VCaP (cell line): ENCODE results near the gene STX18.
A peak's percentile ranks its signal among the peaks of the same experiment; 100 is the strongest.

Source experiments
- H3K27ac ChIP-seq: fragments of 450-650 bp; 2 replicates; pipeline ENCODE4 v1.5.1; 2017
- CTCF ChIP-seq: fragments of 450-650 bp; conservative IDR thresholded peaks from 2 replicates; pipeline ENCODE4 v1.5.1; 2017; ENCODE audit warnings: mild to moderate bottlenecking, moderate library complexity

Gene STX18

GRCh38 chr4:4387531-4388310, 154.1 kb downstream of the STX18 start:
- no peak for TF ChIP-seq CTCF
- H3K27ac ChIP-seq: peak overlapping the region; percentile 58; the same call in 1 of the 2 replicates

- peak within 1 kb of the TSS; percentile 58; the same call in 1 of the 2 replicates for H3K27ac ChIP-seq
- TF ChIP-seq CTCF: no peak
These were observed 155.0 kb downstream of the STX18 start, which contains the start of gene NSG1 for GRCh38 chr4:4386736-4387392. NSG1 (plus strand) TSS chr4:4387102; CDS start chr4:4387630, 528 bp downstream.

- peak overlapping the region; percentile 58; the same call in 1 of the 2 replicates for H3K27ac ChIP-seq
- no peak for TF ChIP-seq CTCF
These were observed 155.5 kb downstream of the STX18 start for GRCh38 chr4:4386296-4386735.

- H3K27ac ChIP-seq: peak overlapping the region; percentile 58; the same call in 1 of the 2 replicates
- no peak for TF ChIP-seq CTCF
These were observed 156.0 kb downstream of the STX18 start for GRCh38 chr4:4385729-4386295.

GRCh38 chr4:4384837-4385236, 157.0 kb downstream of the STX18 start:
- TF ChIP-seq CTCF: peak; percentile 51; the same call in 1 of the 2 replicates
- no peak overlapping the region for H3K27ac ChIP-seq

DNA sequence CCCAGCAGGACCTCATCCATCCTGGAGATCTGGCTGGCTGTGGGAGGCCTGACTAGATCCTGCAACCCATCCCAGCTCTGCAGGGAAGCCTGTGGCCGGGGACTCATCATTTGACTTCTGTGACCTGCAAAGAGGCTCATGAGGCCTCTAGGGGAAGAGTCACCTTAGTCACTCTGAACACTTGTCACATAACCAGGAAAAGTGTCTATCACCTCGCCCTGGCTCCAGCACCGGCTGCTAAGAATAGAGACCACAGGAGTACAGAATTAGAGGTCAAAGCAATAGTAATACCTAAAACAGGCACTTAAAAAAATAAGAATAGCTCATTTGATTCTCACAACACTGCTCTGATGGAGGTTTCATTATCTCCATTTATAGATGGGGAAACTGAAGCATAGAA, 158.8 kb downstream of the STX18 start:
- no peak for TF ChIP-seq CTCF
- no peak overlapping the region for H3K27ac ChIP-seq

DNA sequence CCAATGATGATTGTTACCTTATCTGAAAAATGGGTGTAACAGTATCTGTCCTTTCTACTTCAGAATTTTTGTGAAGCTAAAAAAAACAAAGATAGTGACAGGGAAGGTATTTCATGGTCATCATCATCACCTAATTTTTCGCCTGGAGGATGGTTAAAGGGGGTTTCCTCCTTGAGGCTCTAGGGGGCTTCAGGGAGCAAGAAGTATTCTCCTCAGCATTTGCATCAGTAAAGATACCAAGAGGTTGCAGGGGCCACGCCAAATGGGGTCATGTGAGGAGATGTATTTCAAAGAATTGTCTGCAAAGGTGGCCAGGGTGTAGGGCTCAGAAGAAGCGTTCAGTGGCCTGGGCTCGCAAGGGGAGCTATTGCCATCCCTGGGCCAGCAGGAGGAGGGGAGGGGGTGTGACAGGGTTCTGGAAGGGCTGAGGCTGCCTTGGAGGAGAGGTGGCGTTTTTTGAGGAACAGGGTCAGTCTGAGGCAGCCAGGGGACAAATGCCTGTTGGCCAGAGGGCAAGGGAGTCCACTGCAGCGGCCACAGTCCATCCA, 162.2 kb downstream of the STX18 start:
- no peak overlapping the region for H3K27ac ChIP-seq
- TF ChIP-seq CTCF: no peak
